NB4 (cell line): ENCODE measurements around the gene MRRF.

ENCODE experiments used
- MYC ChIP-seq: IDR thresholded peaks from 2 replicates; pipeline ENCODE4 v1.6.1; 2011; ENCODE audit warnings: low read depth, low read length
- POLR2A ChIP-seq: IDR thresholded peaks from 2 replicates; pipeline ENCODE4 v1.6.1; 2011; ENCODE audit warnings: mild to moderate bottlenecking; ENCODE audit not compliant: insufficient read length; ENCODE audit errors: extremely low read depth
- TF ChIP-seq, protein P1 (sequence below): IDR thresholded peaks from one replicate; pipeline ENCODE4 v1.5.1; 2012; ENCODE audit warnings: low read depth, low read length
- TF ChIP-seq, protein P2 (sequence below): IDR thresholded peaks from 2 replicates; pipeline ENCODE4 v1.6.1; 2011; ENCODE audit warnings: low read depth, low read length

DNA sequence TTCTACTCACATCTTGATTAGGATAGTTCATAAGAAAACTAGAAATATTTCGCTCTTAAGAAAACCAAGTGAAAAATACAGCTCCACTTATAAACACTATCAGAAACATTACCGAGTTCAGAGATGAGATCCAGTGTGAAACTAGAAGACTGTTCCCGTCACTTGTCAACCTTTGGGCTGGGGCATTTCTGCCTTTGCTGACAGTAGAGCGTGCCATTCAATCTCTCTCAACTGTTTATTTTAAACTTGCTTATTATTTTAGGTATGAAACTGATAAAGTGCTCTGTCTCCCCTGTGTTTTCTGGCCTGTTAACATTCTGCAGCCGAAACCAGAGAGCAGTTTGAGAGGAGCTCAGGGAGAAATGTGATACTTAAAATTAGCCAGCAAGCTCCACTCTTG, 16.7 kb downstream of the MRRF start:
- TF ChIP-seq POLR2A (no peak), MYC (no peak)
- TF ChIP-seq, protein P1, sequence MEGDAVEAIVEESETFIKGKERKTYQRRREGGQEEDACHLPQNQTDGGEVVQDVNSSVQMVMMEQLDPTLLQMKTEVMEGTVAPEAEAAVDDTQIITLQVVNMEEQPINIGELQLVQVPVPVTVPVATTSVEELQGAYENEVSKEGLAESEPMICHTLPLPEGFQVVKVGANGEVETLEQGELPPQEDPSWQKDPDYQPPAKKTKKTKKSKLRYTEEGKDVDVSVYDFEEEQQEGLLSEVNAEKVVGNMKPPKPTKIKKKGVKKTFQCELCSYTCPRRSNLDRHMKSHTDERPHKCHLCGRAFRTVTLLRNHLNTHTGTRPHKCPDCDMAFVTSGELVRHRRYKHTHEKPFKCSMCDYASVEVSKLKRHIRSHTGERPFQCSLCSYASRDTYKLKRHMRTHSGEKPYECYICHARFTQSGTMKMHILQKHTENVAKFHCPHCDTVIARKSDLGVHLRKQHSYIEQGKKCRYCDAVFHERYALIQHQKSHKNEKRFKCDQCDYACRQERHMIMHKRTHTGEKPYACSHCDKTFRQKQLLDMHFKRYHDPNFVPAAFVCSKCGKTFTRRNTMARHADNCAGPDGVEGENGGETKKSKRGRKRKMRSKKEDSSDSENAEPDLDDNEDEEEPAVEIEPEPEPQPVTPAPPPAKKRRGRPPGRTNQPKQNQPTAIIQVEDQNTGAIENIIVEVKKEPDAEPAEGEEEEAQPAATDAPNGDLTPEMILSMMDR: no peak
- TF ChIP-seq, protein P2, sequence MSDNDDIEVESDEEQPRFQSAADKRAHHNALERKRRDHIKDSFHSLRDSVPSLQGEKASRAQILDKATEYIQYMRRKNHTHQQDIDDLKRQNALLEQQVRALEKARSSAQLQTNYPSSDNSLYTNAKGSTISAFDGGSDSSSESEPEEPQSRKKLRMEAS: no peak
